Tibial nerve (tissue), 4 donors: ENCODE measurements around the gene RUFY3. TPM values are rescaled to one million over a fixed set of nuclear protein-coding genes. Genes with fewer than 3 reads are reported as not detected.
"Not testable (repeated sequence)": the region's sequence is repeated elsewhere in the genome, so short reads cannot be mapped to it uniquely, and the experiment has no call there.

ENCODE experiments used
- DNase-seq, 2 donors: peaks; one replicate each; pipeline ENCODE4 v3.0.0-alpha.2; 2019; ENCODE audit warnings: low spot score in 2 of 2
- H3K27ac ChIP-seq, 4 donors: fragments of 200-600 bp; sonication (generic) in 3 of 4; one replicate each; pipeline ENCODE4 v1.5.1; 2017 to 2019; ENCODE audit warnings: mild to moderate bottlenecking in 1 of 4
- H3K27me3 ChIP-seq, 2 donors: fragments of 200-600 bp; sonication (generic) in 1 of 2; one replicate each; pipeline versions ENCODE4 v1.5.1 to v1.6.0; 2017 to 2019
- H3K36me3 ChIP-seq, 3 donors: fragments of 200-600 bp; sonication (generic); one replicate each; pipeline ENCODE4 v1.5.1; 2018 to 2019
- H3K4me1 ChIP-seq, 4 donors: fragments of 200-600 bp; sonication (generic) in 3 of 4; one replicate each; pipeline ENCODE4 v1.5.1; 2017 to 2019
- H3K4me3 ChIP-seq, 4 donors: fragments of 200-600 bp; sonication (generic) in 3 of 4; one replicate each; pipeline ENCODE4 v1.5.1; 2017 to 2019; ENCODE audit warnings: mild to moderate bottlenecking in 1 of 4, moderate library complexity in 1 of 4
- H3K9me3 ChIP-seq, 4 donors: fragments of 200-600 bp; sonication (generic) in 3 of 4; one replicate each; pipeline ENCODE4 v1.5.1; 2017 to 2019
- EP300 ChIP-seq, 2 donors: sonication (generic); formaldehyde crosslinking; IDR thresholded peaks; one replicate each; pipeline ENCODE4 v1.6.1; 2017; ENCODE audit warnings: antibody characterized with exemption in 2 of 2, mild to moderate bottlenecking in 1 of 2
- POLR2A ChIP-seq, 2 donors: fragments of 450-650 bp; IDR thresholded peaks; one replicate each; pipeline ENCODE4 v1.6.1; 2017; ENCODE audit warnings: antibody characterized with exemption in 2 of 2, mild to moderate bottlenecking in 2 of 2, moderate library complexity in 2 of 2
- WGBS, 2 donors: methylation state at CpG; one replicate each; pipeline ENCODE4 v1.1.5; 2018; 5-methylcytosine and 5-hydroxymethylcytosine counted together
- total RNA-seq, 4 donors: library from RNA; depleted of rRNA; stranded (reverse); fragments of >200 nt; gene quantifications; one replicate each; pipeline ENCODE4 v1.1.0, GENCODE V29; 2016
- TF ChIP-seq, protein P1 (sequence below), 5 experiments: fragments of 200-600 bp in 3 of 5; fragments of 450-650 bp in 2 of 5; sonication (generic) in 3 of 5; IDR thresholded peaks; one replicate each; pipeline ENCODE4 v1.5.1; 2016 to 2019; ENCODE audit warnings: antibody characterized with exemption in 5 of 5, mild to moderate bottlenecking in 3 of 5, moderate library complexity in 2 of 5

RUFY3 gene
- total RNA-seq, 4 donors from 2014 or later, result 84.5 to 124 (median 88.8) TPM

DNA sequence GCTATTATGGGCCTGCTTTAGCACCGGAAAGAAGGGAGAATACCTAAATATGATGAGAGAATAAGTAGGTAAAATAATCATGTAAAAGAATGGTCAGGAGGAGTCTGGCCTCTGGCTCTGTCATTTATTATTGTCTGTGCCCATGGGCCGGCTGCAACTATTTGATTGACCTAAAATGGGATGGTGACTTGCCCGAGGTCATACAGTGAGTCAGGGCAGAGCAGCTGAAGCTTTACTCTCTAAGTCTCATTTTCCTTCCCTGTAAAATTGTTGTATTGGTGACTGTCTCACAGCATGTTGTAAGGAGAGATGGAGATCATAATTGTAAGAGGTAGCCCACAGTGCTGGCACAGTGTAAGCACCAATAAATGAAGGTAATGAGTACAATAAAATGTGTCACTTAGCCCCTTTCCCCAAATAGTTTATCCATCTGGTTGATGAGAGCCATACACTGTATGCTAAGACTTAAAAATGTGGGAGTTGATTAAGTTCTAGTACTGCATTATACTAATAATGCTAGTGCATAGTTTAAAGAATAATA lies 39.6 kb downstream of the RUFY3 start:
- peaks cover 0 to 6% (median 0%) of the 10 kb centered on the region in 4 donors for H3K4me1 ChIP-seq
- no peak overlapping the region for H3K4me3 ChIP-seq
- no peaks in the 10 kb centered on the region for H3K9me3 ChIP-seq
- H3K36me3 ChIP-seq, result peaks cover 0 to 36% (median 0%) of the 10 kb centered on the region in 3 donors
- no peaks in the 10 kb centered on the region for H3K27me3 ChIP-seq
- TF ChIP-seq POLR2A (IDR thresholded peaks at IDR 0.05), result no peak
- no peak for TF ChIP-seq EP300 (IDR thresholded peaks at IDR 0.05)
- TF ChIP-seq, protein P1, sequence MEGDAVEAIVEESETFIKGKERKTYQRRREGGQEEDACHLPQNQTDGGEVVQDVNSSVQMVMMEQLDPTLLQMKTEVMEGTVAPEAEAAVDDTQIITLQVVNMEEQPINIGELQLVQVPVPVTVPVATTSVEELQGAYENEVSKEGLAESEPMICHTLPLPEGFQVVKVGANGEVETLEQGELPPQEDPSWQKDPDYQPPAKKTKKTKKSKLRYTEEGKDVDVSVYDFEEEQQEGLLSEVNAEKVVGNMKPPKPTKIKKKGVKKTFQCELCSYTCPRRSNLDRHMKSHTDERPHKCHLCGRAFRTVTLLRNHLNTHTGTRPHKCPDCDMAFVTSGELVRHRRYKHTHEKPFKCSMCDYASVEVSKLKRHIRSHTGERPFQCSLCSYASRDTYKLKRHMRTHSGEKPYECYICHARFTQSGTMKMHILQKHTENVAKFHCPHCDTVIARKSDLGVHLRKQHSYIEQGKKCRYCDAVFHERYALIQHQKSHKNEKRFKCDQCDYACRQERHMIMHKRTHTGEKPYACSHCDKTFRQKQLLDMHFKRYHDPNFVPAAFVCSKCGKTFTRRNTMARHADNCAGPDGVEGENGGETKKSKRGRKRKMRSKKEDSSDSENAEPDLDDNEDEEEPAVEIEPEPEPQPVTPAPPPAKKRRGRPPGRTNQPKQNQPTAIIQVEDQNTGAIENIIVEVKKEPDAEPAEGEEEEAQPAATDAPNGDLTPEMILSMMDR (IDR thresholded peaks at IDR 0.05), result no peak
- DNase-seq, result no peak
- no peak overlapping the region for H3K27ac ChIP-seq
- 84 to 92% methylated on average over 3 of the region's 3 CpGs for WGBS, 2 donors

DNA sequence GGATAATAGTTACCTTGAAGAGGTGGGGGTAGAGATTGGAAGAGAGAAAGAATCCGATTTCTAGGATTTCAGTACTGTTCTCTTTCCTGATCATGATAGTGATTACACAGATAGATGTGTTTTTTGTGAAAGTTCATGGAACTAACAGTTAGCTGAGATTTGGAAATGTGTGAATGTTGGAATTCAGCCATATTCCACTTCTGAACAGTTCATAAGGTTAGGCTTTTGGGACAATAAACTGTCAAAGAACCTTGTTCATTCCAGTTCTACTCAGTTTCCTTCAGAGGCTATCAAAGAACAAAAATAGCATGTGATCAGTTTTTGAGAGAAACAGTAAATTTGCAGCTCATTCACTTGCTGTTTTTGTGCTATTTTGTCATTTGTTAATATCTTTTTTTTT lies 43.6 kb downstream of the RUFY3 start:
- Histone ChIP-seq H3K27me3 (no peaks in the 10 kb centered on the region), H3K9me3 (no peaks in the 10 kb centered on the region), H3K4me3 (no peak overlapping the region), H3K4me1 (no peaks in the 10 kb centered on the region), H3K36me3 (peaks cover 0 to 75% (median under 1%) of the 10 kb centered on the region in 3 donors), H3K27ac (no peak overlapping the region)
- TF ChIP-seq, protein P1 (IDR thresholded peaks at IDR 0.05), result no peak
- TF ChIP-seq POLR2A (IDR thresholded peaks at IDR 0.05), result no peak
- no peak for TF ChIP-seq EP300 (IDR thresholded peaks at IDR 0.05)
- WGBS, 2 donors, result 93 to 96% methylated on average over 1 of the region's 1 CpG
- DNase-seq, result no peak

DNA sequence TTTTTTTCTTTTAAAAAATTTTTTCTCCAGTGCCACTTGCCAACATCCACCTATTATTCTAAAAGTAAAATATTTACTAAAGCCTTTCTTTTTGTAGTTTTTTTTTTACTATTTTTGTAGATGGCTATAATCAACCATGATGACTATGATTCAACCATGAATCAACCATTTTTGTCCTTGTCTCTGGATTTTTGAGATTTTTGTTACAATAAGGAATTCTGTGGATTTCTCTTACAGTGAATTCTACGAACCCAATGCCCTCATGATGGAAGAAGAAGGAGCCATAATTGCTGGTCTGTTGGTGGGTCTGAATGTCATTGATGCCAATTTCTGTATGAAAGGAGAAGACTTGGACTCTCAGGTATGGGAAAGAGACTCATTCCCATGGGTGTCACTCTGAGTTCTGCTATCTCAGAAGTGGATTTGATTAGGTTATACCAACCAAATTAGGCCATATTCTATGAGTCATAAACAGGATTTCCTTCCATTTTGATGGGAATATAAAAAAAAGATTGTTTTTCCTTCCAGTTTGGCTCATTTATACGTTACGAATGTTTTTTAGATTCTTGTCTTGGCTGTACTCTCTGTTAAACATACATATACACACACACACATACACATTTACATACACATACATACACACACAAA lies 46.7 kb downstream of the RUFY3 start:
- DNase-seq, result no peak
- no peaks in the 10 kb centered on the region for H3K27me3 ChIP-seq
- no peak overlapping the region for H3K4me3 ChIP-seq
- TF ChIP-seq POLR2A (IDR thresholded peaks at IDR 0.05), result no peak
- TF ChIP-seq, protein P1 (IDR thresholded peaks at IDR 0.05), result no peak
- TF ChIP-seq EP300 (IDR thresholded peaks at IDR 0.05), result no peak
- H3K36me3 ChIP-seq, result peaks cover 0 to 86% (median 4%) of the 10 kb centered on the region in 3 donors
- no peaks in the 10 kb centered on the region for H3K4me1 ChIP-seq
- 89 to 92% methylated on average over 3 of the region's 3 CpGs for WGBS, 2 donors
- no peak overlapping the region for H3K27ac ChIP-seq
- no peaks in the 10 kb centered on the region for H3K9me3 ChIP-seq

DNA sequence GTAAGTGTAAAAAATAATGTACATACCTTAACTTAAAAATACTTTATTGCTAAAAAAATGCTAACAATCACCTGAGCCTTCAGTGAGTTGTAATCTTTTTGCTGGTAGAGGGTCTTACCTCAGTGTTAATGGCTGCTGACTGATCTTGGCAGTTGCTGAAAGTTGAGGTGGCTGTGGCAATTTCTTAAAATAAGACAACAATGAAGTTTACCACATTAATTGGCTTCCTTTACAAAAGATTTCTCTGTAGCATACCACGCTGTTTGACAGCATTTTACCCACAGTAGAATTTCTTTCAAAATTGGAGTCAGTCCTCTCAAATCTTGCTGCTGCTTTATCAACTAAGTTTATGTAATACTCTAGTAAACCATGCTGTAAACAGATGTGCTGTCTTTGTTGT lies 47.6 kb downstream of the RUFY3 start:
- DNase-seq, H3K4me1 ChIP-seq, H3K27ac ChIP-seq, H3K4me3 ChIP-seq, H3K27me3 ChIP-seq, H3K9me3 ChIP-seq: not testable (repeated sequence)
- WGBS, 2 donors, result 98 to 100% methylated on average over 1 of the region's 1 CpG
- H3K36me3 ChIP-seq, result peaks cover 0 to 77% (median 4%) of the 10 kb centered on the region in 3 donors

DNA sequence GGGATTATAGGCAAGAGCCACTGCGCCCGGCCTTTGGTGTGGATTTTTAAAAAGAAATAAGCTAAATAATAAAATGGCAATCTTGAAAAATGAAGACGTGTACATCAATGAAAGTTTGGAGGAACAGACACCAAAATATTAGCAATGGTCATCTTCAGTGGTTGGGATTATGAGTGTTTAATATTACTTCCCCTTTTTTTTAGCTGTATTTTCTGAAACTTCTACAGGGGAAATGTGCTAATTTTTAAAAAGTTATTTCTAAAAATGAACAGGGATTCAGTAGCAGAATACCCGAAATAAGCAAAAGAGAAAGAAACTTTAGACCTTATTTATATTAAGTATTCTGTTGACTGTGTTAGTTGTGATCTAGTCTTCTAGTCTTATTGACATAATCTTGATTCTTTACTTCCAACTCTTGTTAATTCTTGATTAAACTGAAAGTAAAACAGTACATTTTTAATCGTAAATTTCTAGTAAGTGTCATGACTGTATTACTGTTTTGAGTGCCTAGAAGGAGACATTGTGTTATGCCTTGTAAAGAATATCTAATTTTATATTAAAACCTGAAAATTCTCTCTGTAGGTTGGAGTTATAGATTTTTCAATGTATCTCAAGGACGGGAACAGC lies 51.3 kb downstream of the RUFY3 start:
- 88 to 89% methylated on average over 6 of the region's 6 CpGs for WGBS, 2 donors
- peaks cover 0 to 67% (median 7%) of the 10 kb centered on the region in 3 donors for H3K36me3 ChIP-seq
- no peaks in the 10 kb centered on the region for H3K27me3 ChIP-seq
- TF ChIP-seq, protein P1 (IDR thresholded peaks at IDR 0.05), result no peak
- TF ChIP-seq EP300 (IDR thresholded peaks at IDR 0.05), result no peak
- TF ChIP-seq POLR2A (IDR thresholded peaks at IDR 0.05), result no peak
- H3K4me1 ChIP-seq, result no peaks in the 10 kb centered on the region
- H3K9me3 ChIP-seq, result no peaks in the 10 kb centered on the region
- no peak overlapping the region for H3K4me3 ChIP-seq
- H3K27ac ChIP-seq, result no peak overlapping the region
- no peak for DNase-seq
